HEK293 (cell line): ENCODE measurements around the gene OR6C4.

Source experiments
- ATF2 ChIP-seq: fragments of 450-650 bp; formaldehyde crosslinking; IDR thresholded peaks from 2 replicates; pipeline ENCODE4 v1.5.1; 2016; ENCODE audit warnings: missing biosample characterization, missing genetic modification characterization, low read depth
- ELK4 ChIP-seq: IDR thresholded peaks from 2 replicates; pipeline ENCODE4 v1.6.1; 2011; ENCODE audit warnings: mild to moderate bottlenecking, low read depth, low read length, borderline replicate concordance
- RBAK ChIP-seq: fragments of 450-650 bp; formaldehyde crosslinking; IDR thresholded peaks from 2 replicates; pipeline ENCODE4 v1.5.1; 2016; ENCODE audit warnings: missing biosample characterization, missing genetic modification characterization
- REST ChIP-seq: fragments of 450-650 bp; formaldehyde crosslinking; IDR thresholded peaks from 2 replicates; pipeline ENCODE4 v1.5.1; 2016; ENCODE audit warnings: missing biosample characterization, missing genetic modification characterization
- ZNF140 ChIP-seq: fragments of 450-650 bp; formaldehyde crosslinking; IDR thresholded peaks from 2 replicates; pipeline ENCODE4 v1.5.1; 2016; ENCODE audit warnings: missing biosample characterization, missing genetic modification characterization
- ZNF292 ChIP-seq: fragments of 450-650 bp; formaldehyde crosslinking; IDR thresholded peaks from 2 replicates; pipeline ENCODE4 v1.5.1; 2016; ENCODE audit warnings: low read depth, missing biosample characterization, missing genetic modification characterization, borderline replicate concordance
- ZNF558 ChIP-seq: fragments of 450-650 bp; formaldehyde crosslinking; IDR thresholded peaks from 2 replicates; pipeline ENCODE4 v1.5.1; 2016; ENCODE audit warnings: missing biosample characterization, missing genetic modification characterization
- ZSCAN18 ChIP-seq: fragments of 450-650 bp; formaldehyde crosslinking; IDR thresholded peaks from 2 replicates; pipeline ENCODE4 v1.5.1; 2016; ENCODE audit warnings: missing biosample characterization, missing genetic modification characterization

GRCh38 chr12:55548756-55549155, 646 bp upstream of the OR6C4 start:
- no peak for TF ChIP-seq RBAK
- no peak for TF ChIP-seq ZNF292
- no peak for TF ChIP-seq ATF2 (tag by site-specific recombination)
- TF ChIP-seq ZSCAN18 = no peak
- no peak for TF ChIP-seq ZNF558 (tag by site-specific recombination)
- no peak for TF ChIP-seq REST (tag by site-specific recombination)
- no peak for TF ChIP-seq ZNF140 (tag by site-specific recombination)
- no peak for TF ChIP-seq ELK4
